Measurements from ENCODE around the gene SMIM14. TPM values are rescaled to one million over a fixed set of nuclear protein-coding genes. Genes with fewer than 3 reads are reported as not detected.
A peak's percentile ranks its signal among the peaks of the same experiment; 100 is the strongest.

SMIM14 gene
- total and polyA plus RNA-seq, 2 of the 8 experiments (the other 6 are each of a cell fraction or from before 2014, with no cell fraction given): 29.1 to 31.0 TPM

DNA sequence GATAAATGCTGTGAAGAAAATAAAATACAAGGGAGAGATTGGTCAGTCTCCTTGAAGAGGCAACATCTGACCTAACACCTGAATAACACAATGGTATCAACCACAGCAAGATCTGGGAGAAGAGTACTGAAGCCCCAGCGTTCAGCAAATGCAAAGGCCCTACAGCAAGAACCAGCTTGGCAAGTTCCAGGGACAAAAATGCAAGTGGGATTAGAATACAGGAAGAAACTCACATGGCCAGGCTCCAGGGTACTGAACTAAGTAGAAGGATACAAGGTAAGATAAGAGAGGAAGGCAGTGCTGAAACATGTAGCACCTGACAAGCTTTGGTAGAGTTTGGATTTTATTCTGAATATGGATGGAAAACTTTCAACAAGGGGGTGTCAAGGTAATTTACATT lies 3.6 kb downstream of the SMIM14 start:
- FAIRE-seq: peak; percentile 71
- TF ChIP-seq POLR2A (IDR thresholded peaks at IDR 0.05; ENCODE audit: control extremely low read depth in 1 of 2, low read depth in 2 of 2, low read length in 2 of 2): peak; percentile 39 to 56
- no peak for TF ChIP-seq EP300 (IDR thresholded peaks at IDR 0.05; ENCODE audit: borderline replicate concordance in 1 of 2, low read depth in 2 of 2, low read length in 2 of 2)
- no peak for TF ChIP-seq JUN (IDR thresholded peaks at IDR 0.05; ENCODE audit: low read depth, low read length)
- TF ChIP-seq RAD21 (IDR thresholded peaks at IDR 0.05 in 1 of 2, conservative IDR thresholded peaks at IDR 0.05 in 1 of 2; ENCODE audit: low read depth in 2 of 2, low read length in 2 of 2): 0 out of 4 replicates have a peak, but pooled peaks of 1 of the 2 experiments have one; percentile 4

More for the DNA sequence above, 3.6 kb downstream of the SMIM14 start:
- Histone ChIP-seq H2BK5ac (ENCODE audit: low read depth, low read length) (peak overlapping the region; percentile 14; the same call in 1 of the 2 replicates), H4K5ac (ENCODE audit: insufficient read length, low read depth, low read length) (peak overlapping the region; percentile 61), H3K56ac (replicated peaks; ENCODE audit: insufficient read length, low read depth, low read length) (no peak overlapping the region), H4K8ac (ENCODE audit: extremely low read depth, insufficient read depth, low read length) (no peak overlapping the region), H3K9ac (replicated peaks in 1 of 4; ENCODE audit: extremely low read depth in 1 of 4, low read depth in 3 of 4, low read length in 3 of 4) (no peak overlapping the region; a peak in 1 of 7 replicates), H4K91ac (replicated peaks; ENCODE audit: insufficient read length, low read length) (no peak overlapping the region), H3K4me3 (ENCODE audit: extremely low read depth in 1 of 4, insufficient read depth in 2 of 4, low read depth in 3 of 4, low read length in 4 of 4) (peak overlapping the region in 3 of 4 experiments; percentile 1 to 43 (median 2); a peak in 4 of 8 replicates), H3K27ac (ENCODE audit: low read depth, low read length) (peak overlapping the region; percentile 32; the same call in 1 of the 2 replicates), H3K9me3 (ENCODE audit: insufficient read depth in 2 of 2, low read depth in 1 of 2, low read length in 1 of 2) (no peaks in the 10 kb centered on the region), H3K23me2 (ENCODE audit: low read depth, low read length) (peaks cover 4% of the 10 kb centered on the region; the same call in 1 of the 2 replicates), H4K20me1 (replicated peaks in 1 of 2; ENCODE audit: control insufficient read depth in 1 of 2, insufficient read depth in 2 of 2, low read length in 2 of 2) (no peaks in the 10 kb centered on the region), H3K4ac (replicated peaks; ENCODE audit: insufficient read length, low read depth, low read length) (no peak overlapping the region), H3K14ac (ENCODE audit: insufficient read length) (no peak overlapping the region), H3K27me3 (replicated peaks in 1 of 4; ENCODE audit: control insufficient read depth in 3 of 4, extremely low read depth in 1 of 4, insufficient read depth in 3 of 4, low read length in 3 of 4) (no peaks in the 10 kb centered on the region), H2AFZ (ENCODE audit: low read length) (no peak overlapping the region), H3K18ac (ENCODE audit: extremely low read depth, low read length) (peak overlapping the region; percentile 17; the same call in 1 of the 2 replicates), H3K4me1 (replicated peaks in 1 of 4; ENCODE audit: control insufficient read depth in 3 of 4, insufficient read depth in 4 of 4, low read length in 3 of 4) (peaks cover 2 to 22% (median 11%) of the 10 kb centered on the region in 4 experiments; a peak in 6 of 7 replicates), H3K36me3 (ENCODE audit: control insufficient read depth in 2 of 4, insufficient read depth in 4 of 4, low read length in 3 of 4) (peaks cover 0 to 5% (median 0%) of the 10 kb centered on the region in 4 experiments; a peak in 1 of 8 replicates), H2BK15ac (ENCODE audit: low read length) (no peak overlapping the region), H2BK20ac (ENCODE audit: low read length) (no peak overlapping the region), H3K79me1 (ENCODE audit: low read depth, low read length) (no peaks in the 10 kb centered on the region; the same call in 1 of the 2 replicates), H3K4me2 (ENCODE audit: insufficient read depth in 1 of 2, low read depth in 2 of 2, low read length in 2 of 2) (peak overlapping the region; percentile 55 to 72), H2AK5ac (ENCODE audit: low read depth, low read length) (no peak overlapping the region), H2BK12ac (ENCODE audit: low read depth, low read length) (no peak overlapping the region), H2BK120ac (replicated peaks; ENCODE audit: low read depth, low read length) (no peak overlapping the region), H3K79me2 (ENCODE audit: control insufficient read depth in 1 of 2, insufficient read depth in 2 of 2, low read length in 2 of 2) (peaks cover 0 to 42% of the 10 kb centered on the region in 2 experiments; a peak in 3 of 4 replicates), H3K23ac (ENCODE audit: insufficient read length) (no peak overlapping the region)
- DNase-seq (ENCODE audit: low read depth in 1 of 2, low spot score in 2 of 2): no peak
- WGBS, 2 experiments (ENCODE audit: extremely low coverage in 1 of 2, insufficient coverage in 1 of 2, insufficient read length in 1 of 2, insufficient replicate concordance in 2 of 2, low coverage in 1 of 2, low lambda C conversion rate in 2 of 2, missing lambda C conversion rate in 1 of 2): 4% methylated on average over 1 of the region's 1 CpG; no CpG with 5 or more reads in 1 of the 2 experiments
- ChIA-PET CTCF (ENCODE audit: partially characterized antibody) (interaction anchor here (0.7 to 0.8 kb wide), 2 partner anchors 43 to 47 kb away, joined by 3 to 4 read pairs; no protein-coding TSS in a partner anchor), POLR2A (ENCODE audit: partially characterized antibody) (interaction anchor here (0.7 to 1.7 kb wide), 7 partner anchors 10 to 406 kb away, joined by 3 to 6 read pairs (median 4); partner anchors contain the start of gene UBE2K)
